Occipital lobe (tissue), 2 donors: ENCODE measurements around the gene CCDC167. TPM values are rescaled to one million over a fixed set of nuclear protein-coding genes. Genes with fewer than 3 reads are reported as not detected.
"Not testable (repeated sequence)": the region's sequence is repeated elsewhere in the genome, so short reads cannot be mapped to it uniquely, and the experiment has no call there.

Experiments used
- DNase-seq: peaks from one replicate; lab custom pipeline; 2025; lab: John Stamatoyannopoulos, UW
- total RNA-seq: library from RNA; depleted of rRNA; stranded (reverse); fragments of >200 nt; gene quantifications from one replicate; pipeline ENCODE4 v1.2.3, GENCODE V29; 2014

The CCDC167 gene
- total RNA-seq, 1 donor from 2014 or later: 11.7 TPM

- DNase-seq: no peak
Measured at GRCh38 chr6:37511201-37511600, 11.5 kb upstream of the CCDC167 start.

GRCh38 chr6:37507690-37508421 lies 8.2 kb upstream of the CCDC167 start:
- DNase-seq: no peak

- no peak for DNase-seq
Measured at GRCh38 chr6:37507077-37507476, 7.4 kb upstream of the CCDC167 start.

DNA sequence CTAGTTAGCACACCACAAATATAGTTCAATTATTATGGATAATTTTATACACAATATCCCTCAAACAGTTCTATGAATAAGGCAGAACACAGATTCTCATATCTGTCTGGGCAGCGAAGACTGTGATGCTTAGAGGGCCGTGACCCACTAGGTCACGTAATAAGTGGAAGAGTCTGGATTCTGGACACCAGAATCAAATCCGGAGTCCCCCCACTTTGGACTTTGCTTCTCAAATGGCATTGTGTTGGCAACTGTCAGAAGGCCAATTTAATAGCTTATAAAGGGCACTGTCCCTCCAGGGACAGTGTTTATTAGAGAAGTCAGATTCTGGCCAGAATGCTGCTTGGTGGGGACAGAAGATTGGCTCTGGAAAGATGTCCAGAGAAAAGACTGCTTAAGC lies 6.8 kb upstream of the CCDC167 start:
- DNase-seq: no peak

DNA sequence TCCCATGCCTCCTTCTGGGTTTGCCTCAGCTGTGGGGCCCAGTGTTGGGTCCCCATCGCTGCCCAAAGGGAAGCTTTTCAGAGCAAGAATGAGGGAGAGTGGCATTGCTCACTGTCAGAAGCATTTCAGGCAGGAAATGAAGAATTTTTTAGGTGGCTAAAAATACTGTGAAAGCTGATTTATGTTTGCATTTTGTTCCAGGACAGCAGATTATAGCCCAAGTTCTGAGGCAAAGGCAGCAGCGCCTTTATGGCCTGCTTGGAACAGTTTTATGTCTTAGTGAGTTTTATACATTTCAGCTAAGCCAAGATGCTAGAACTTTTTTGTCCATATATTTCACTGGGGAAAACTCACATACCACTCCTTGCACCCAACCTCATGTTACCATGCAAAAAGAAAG lies 4.3 kb upstream of the CCDC167 start:
- DNase-seq: no peak

DNA sequence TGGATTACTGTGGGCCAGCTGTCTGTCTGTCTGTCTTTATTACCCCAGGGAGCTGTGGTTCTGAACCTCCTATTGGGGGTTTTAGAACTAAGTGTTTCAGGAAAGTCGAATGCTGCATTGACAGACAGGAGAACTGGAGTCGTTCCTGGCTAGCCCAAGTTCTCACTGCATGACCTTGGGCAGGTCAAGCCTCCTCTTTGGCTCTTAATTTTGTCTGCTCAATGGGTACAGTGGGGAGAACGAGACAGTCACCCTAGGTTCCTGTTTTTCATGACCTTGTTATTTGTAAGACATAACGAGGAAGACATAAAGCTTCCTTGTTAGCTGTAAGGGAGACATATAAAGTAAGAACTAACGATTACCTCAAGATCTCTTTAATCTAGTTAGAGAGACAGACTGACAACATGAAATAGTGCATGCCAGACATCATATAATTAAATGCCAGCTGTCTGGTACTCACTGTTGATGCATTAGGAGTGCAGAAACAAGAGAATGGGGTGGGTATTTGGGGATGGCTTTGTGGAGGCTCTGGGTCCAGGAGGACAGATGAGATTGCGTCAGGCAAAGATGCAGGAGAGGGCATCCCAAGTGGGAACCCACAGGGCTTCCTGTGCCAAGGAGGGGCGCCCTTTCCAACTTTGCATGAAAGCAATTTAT lies 3.7 kb upstream of the CCDC167 start:
- no peak for DNase-seq

GRCh38 chr6:37502703-37503291 lies 3.1 kb upstream of the CCDC167 start:
- no peak for DNase-seq

GRCh38 chr6:37501632-37502491 lies 2.2 kb upstream of the CCDC167 start:
- no peak for DNase-seq

DNA sequence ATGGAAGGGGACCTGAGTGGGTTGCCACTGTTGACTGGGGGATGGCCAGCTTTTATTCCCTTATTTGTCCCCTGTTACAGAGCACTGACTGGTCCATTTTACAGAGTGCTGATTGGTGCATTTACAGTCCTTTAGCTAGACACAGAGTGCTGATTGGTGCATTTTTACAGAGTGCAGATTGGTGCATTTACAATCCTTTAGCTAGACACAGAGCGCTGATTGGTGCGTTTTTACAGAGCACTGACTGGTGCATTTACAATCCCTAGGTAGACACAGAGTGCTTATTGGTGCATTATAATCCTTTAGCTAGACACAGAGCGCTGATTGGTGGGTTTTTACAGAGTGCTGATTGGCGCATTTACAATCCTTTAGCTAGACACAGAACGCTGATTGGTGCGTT lies 1.2 kb upstream of the CCDC167 start:
- DNase-seq: not testable (repeated sequence)

DNA sequence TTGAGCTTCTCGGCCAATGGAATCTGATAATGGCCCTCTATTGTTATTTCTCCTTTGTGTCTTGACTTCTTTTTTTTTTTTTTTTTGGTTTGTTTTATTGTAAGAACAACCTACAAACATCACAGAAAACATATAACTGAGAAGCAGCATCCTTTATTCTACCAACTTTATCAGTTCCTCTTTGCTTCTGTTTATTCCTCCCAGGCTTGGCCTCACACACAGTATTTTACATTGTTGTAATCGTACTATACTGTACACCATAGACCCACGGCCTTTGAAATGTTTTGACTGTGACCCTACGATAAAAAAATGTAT lies 558 bp upstream of the CCDC167 start:
- no peak for DNase-seq

- no peak for DNase-seq
Measured at GRCh38 chr6:37496951-37497885, 2.5 kb downstream of the CCDC167 start.

GRCh38 chr6:37495244-37495934 lies 4.3 kb downstream of the CCDC167 start:
- DNase-seq: no peak

DNA sequence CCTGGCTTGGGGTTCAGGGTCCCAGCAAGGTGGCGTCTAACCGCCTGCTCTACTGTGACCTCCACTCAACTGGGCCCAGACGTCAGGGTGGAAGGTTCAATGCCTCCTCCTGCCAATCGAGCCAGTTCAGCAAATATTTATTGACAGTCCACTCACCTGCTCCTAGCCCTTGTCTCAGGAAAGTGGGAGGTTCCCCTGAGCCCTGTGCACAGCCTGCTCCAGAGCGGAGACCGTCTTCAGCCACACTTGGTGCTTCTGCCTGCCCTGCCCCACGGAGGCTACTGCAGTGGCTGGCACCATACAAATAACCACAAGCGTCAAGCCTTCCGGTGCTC lies 6.1 kb downstream of the CCDC167 start:
- no peak for DNase-seq

- no peak for DNase-seq
Measured at GRCh38 chr6:37492991-37493660, 6.6 kb downstream of the CCDC167 start.

- no peak for DNase-seq
Measured at GRCh38 chr6:37492236-37492972, 7.3 kb downstream of the CCDC167 start.

- no peak for DNase-seq
Measured at GRCh38 chr6:37491830-37492208, 7.9 kb downstream of the CCDC167 start.

DNA sequence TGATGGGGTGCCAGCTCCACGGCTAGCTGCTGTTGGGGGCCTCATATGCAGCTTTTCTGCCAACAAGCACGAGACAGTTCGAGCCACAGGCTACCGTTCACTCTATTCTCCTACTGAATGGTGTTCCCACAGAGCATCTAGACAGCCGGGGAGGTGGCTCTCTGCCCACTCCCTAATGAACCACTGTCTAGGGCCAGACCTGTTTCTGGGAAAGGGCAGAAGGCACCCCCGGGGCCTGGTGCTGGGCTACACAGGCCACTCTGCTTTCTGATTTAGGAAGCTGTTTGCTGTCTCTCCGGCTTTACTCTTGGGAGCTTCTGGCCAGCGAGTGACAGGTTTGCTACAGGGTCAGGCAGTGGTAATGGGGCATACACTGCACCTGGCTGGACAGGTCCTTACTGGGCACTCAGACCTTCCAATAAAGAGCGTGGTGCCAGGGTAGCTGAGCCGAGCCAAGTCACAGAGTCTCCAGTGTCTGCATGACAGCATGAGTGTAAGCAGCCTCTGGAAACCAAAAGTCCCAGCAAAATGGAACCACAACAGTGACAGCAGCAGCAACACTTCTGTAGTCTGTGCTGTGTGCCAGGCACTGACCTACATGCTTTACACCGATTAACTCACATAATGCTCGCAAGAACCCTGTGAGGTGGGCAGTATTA lies 8.4 kb downstream of the CCDC167 start:
- no peak for DNase-seq

GRCh38 chr6:37490536-37491170 lies 9.0 kb downstream of the CCDC167 start:
- DNase-seq: no peak
